ENCODE data around the gene EFTUD2. TPM values are rescaled to one million over a fixed set of nuclear protein-coding genes. Genes with fewer than 3 reads are reported as not detected.
A peak's percentile ranks its signal among the peaks of the same experiment; 100 is the strongest.

The EFTUD2 gene
- total and polyA plus RNA-seq, 2 of the 13 experiments (the other 11 are each of a cell fraction or from before 2014, with no cell fraction given) = 111 to 137 TPM

DNA sequence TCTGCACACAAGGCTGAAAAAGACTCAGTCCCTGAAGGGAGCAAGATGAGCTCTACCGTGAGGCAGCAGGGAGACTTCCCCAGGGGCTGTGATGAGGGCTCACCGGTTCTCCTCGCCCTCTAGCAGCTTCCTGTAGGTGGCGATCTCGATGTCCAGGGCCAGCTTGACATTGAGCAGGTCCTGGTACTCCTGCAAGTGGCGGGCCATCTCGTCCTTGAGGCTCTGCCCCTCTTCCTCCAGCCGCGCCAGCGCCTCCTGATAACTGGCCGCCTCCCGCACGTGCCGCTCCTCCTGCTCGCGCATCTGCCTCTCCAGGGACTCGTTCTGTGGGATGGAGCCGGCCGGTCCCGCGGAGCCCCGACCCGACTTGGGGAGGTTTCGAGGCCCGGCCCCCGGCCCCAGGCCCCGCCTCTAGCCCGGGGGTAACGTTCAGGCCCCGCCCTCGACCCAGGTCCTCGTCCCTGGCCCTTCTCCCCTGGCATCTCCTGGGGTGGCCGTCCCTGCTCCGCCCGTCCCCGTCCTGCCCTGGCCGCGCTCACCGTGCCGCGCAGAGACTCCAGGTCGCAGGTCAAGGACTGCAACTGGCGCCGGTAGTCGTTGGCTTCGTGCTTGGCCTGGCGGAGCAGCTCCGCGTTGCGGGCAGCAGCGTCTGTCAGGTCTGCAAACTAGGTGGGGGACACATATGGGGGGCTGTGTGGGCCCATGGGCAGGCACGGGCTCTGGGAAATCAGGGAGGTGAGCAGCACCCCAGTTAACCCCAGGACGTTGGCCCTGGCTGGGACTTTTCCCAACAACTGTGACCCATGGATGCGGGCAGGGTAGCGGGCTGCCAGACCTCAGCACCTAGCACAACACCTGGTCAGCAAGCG lies 12.1 kb upstream of the EFTUD2 start (continued):
- TF ChIP-seq ELF3 (CRISPR knock-in tag; IDR thresholded peaks at IDR 0.05) = no peak

GRCh38 chr17:44910231-44911106 lies 11.2 kb upstream of the EFTUD2 start:
- POLR2A ChIA-PET = interaction anchor here (0.7 to 1.3 kb wide), 4 partner anchors 8 to 140 kb away, joined by 3 to 5 read pairs (median 3); partner anchors contain the start of gene EFTUD2
- CTCF ChIA-PET (ENCODE audit: low intra/inter-chr PET ratio, low total read pairs) = interaction anchor here (1.1 to 1.5 kb wide), 3 partner anchors 106 to 111 kb away, joined by 3 to 10 read pairs (median 4); no protein-coding TSS in a partner anchor
- in situ Hi-C loops (cut with HindIII; ENCODE audit: extremely low pct_ligation_motif_present, low pct_unique_long_range_greater_than_20kb) = no loop called here
- no peak overlapping the region for H2AFZ ChIP-seq (ENCODE audit: low read length)
- no peaks in the 10 kb centered on the region for H3K36me3 ChIP-seq (replicated peaks in 1 of 2; ENCODE audit: control insufficient read depth in 1 of 2, insufficient read depth in 2 of 2, low read length in 2 of 2)
- FAIRE-seq = no peak
- peak overlapping the region in 1 of 3 experiments; percentile 63; a peak in 1 of 6 replicates for H3K4me3 ChIP-seq (replicated peaks in 1 of 3; ENCODE audit: insufficient read depth in 1 of 3, low read depth in 2 of 3, low read length in 3 of 3)
- no peak overlapping the region for H3K27ac ChIP-seq (ENCODE audit: extremely low read length, insufficient read depth, low read length)
- no peak for TF ChIP-seq SNAI1 (CRISPR knock-in tag; IDR thresholded peaks at IDR 0.05; ENCODE audit: borderline replicate concordance)
- TF ChIP-seq ZFY (CRISPR knock-in tag; IDR thresholded peaks at IDR 0.05) = peak; percentile 4; the same call in 1 of the 2 replicates
- TF ChIP-seq MXI1 (IDR thresholded peaks at IDR 0.05; ENCODE audit: borderline replicate concordance, low read depth, low read length) = 0 out of 3 replicates have a peak, but pooled peaks have one; percentile 23
- peaks cover 69% of the 10 kb centered on the region for H3K4me1 ChIP-seq (ENCODE audit: insufficient read depth, low read length)
- WGBS (ENCODE audit: low lambda C conversion rate) = 50% methylated on average over 13 of the region's 13 CpGs
- peak overlapping the region; percentile 76; the same call in 1 of the 2 replicates for H3K4me2 ChIP-seq (ENCODE audit: low read depth, low read length)
- no peak for ATAC-seq
- no peak for DNase-seq (ENCODE audit: low spot score)
- BruUV-seq (replicated peaks) = no TSS peak
- H3K79me2 ChIP-seq (ENCODE audit: insufficient read depth, low read length) = no peaks in the 10 kb centered on the region
- H4K20me1 ChIP-seq (ENCODE audit: insufficient read depth, low read length) = no peaks in the 10 kb centered on the region; the same call in 1 of the 2 replicates
- peaks cover 10 to 56% of the 10 kb centered on the region in 2 experiments; a peak in 4 of 5 replicates for H3K27me3 ChIP-seq (ENCODE audit: control insufficient read depth in 1 of 2, insufficient read depth in 2 of 2, low read length in 2 of 2)
- intact Hi-C loops (cut with micrococcal nuclease; ENCODE audit: unreplicated experiment) = no loop called here
- no peaks in the 10 kb centered on the region for H3K9me3 ChIP-seq (ENCODE audit: low read length)
- no peak overlapping the region for H3K9ac ChIP-seq (ENCODE audit: insufficient read depth, low read depth, low read length)
